HepG2 (cell line): ENCODE data around the gene MAGT1.

Experiments used
- CTCF ChIP-seq: sonication (generic); formaldehyde crosslinking; IDR thresholded peaks from 2 replicates; pipeline ENCODE4 v1.5.0; 2020; ENCODE audit warnings: mild to moderate bottlenecking, missing genetic modification reagents, moderate library complexity
- MEF2D ChIP-seq: sonication (generic); formaldehyde crosslinking; IDR thresholded peaks from 2 replicates; pipeline ENCODE4 v1.5.1; 2020; ENCODE audit warnings: mild to moderate bottlenecking, missing genetic modification reagents
- NFE2L1 ChIP-seq: sonication (generic); formaldehyde crosslinking; IDR thresholded peaks from 2 replicates; pipeline ENCODE4 v1.4.0; 2020; ENCODE audit warnings: missing genetic modification reagents, mild to moderate bottlenecking, borderline replicate concordance

- TF ChIP-seq NFE2L1 (CRISPR knock-in tag) (no peak), CTCF (CRISPR knock-in tag) (no peak), MEF2D (CRISPR knock-in tag) (no peak)
These were observed 115.5 kb downstream of the MAGT1 start for GRCh38 chrX:77779695-77780094.
